GM21390 (cell line): Measurements from ENCODE around the gene TGFB2.

Experiments
- ATAC-seq: cut with Tn5 transposase; IDR thresholded peaks from one replicate; pipeline ENCODE4 v1.9.1; 2021; ENCODE audit not compliant: unreplicated experiment

Gene TGFB2

GRCh38 chr1:218415726-218416125, 70.6 kb downstream of the TGFB2 start:
- ATAC-seq, result no peak

- no peak for ATAC-seq
Measured at GRCh38 chr1:218421531-218421930, 76.4 kb downstream of the TGFB2 start.

GRCh38 chr1:218424502-218424901, 79.4 kb downstream of the TGFB2 start:
- ATAC-seq, result no peak

GRCh38 chr1:218425647-218426342, 80.7 kb downstream of the TGFB2 start:
- ATAC-seq, result no peak

- ATAC-seq, result no peak
Measured at GRCh38 chr1:218426343-218426657, 81.2 kb downstream of the TGFB2 start.

GRCh38 chr1:218429301-218429700, 84.2 kb downstream of the TGFB2 start:
- no peak for ATAC-seq

GRCh38 chr1:218430346-218430745, 85.2 kb downstream of the TGFB2 start:
- ATAC-seq, result no peak

- ATAC-seq, result no peak
Measured at GRCh38 chr1:218430822-218431221, 85.7 kb downstream of the TGFB2 start.

GRCh38 chr1:218431476-218431875, 86.3 kb downstream of the TGFB2 start:
- ATAC-seq, result no peak

GRCh38 chr1:218433744-218434143, 88.6 kb downstream of the TGFB2 start:
- no peak for ATAC-seq

- ATAC-seq, result no peak
Measured at GRCh38 chr1:218435528-218435927, 90.4 kb downstream of the TGFB2 start.

- no peak for ATAC-seq
Measured at GRCh38 chr1:218436346-218436745, 91.2 kb downstream of the TGFB2 start.

GRCh38 chr1:218436997-218437396, 91.9 kb downstream of the TGFB2 start:
- no peak for ATAC-seq

- no peak for ATAC-seq
Measured at GRCh38 chr1:218439541-218440295, 94.6 kb downstream of the TGFB2 start.

GRCh38 chr1:218443255-218443654, 98.1 kb downstream of the TGFB2 start:
- ATAC-seq, result no peak

- ATAC-seq, result no peak
Measured at GRCh38 chr1:218444173-218444572, 99.0 kb downstream of the TGFB2 start.

GRCh38 chr1:218444588-218444987, 99.5 kb downstream of the TGFB2 start:
- no peak for ATAC-seq

GRCh38 chr1:218447010-218447689, 102.0 kb downstream of the TGFB2 start:
- ATAC-seq, result no peak

- no peak for ATAC-seq
Measured at GRCh38 chr1:218451415-218451814, 106.3 kb downstream of the TGFB2 start.

- no peak for ATAC-seq
Measured at GRCh38 chr1:218454700-218455282, 109.7 kb downstream of the TGFB2 start.

GRCh38 chr1:218456444-218456843, 111.3 kb downstream of the TGFB2 start:
- ATAC-seq, result no peak

- no peak for ATAC-seq
Measured at GRCh38 chr1:218459450-218459849, 114.3 kb downstream of the TGFB2 start.
